ENCODE measurements around the gene ZNF783. TPM values are rescaled to one million over a fixed set of nuclear protein-coding genes. Genes with fewer than 3 reads are reported as not detected.

The ZNF783 gene
- total RNA-seq, 2 donors from 2014 or later: 10.7 to 20.7 TPM

GRCh38 chr7:149218469-149219420 is 43.3 kb upstream of the ZNF783 start:
- intact Hi-C loops (cut with DNase I): no loop called here

GRCh38 chr7:149220534-149220933 is 41.5 kb upstream of the ZNF783 start:
- Histone ChIP-seq H3K4me3 (no peak overlapping the region), H3K36me3 (peaks cover 0 to 4% of the 10 kb centered on the region in 2 donors)
- 73% methylated on average over 6 of the region's 6 CpGs for WGBS

More at GRCh38 chr7:149218469-149219420, 43.3 kb upstream of the ZNF783 start:
- Histone ChIP-seq H3K27ac (no peak overlapping the region), H3K27me3 (replicated peaks; ENCODE audit: insufficient read depth) (no peaks in the 10 kb centered on the region), H3K9me3 (no peaks in the 10 kb centered on the region), H3K4me1 (replicated peaks) (no peaks in the 10 kb centered on the region), H3K36me3 (peaks cover 0 to 12% of the 10 kb centered on the region in 2 donors), H3K4me3 (no peak overlapping the region)
- WGBS: 95% methylated on average over 10 of the region's 10 CpGs
- no peak for TF ChIP-seq POLR2A (IDR thresholded peaks at IDR 0.05)
- no peak for TF ChIP-seq CTCF (IDR thresholded peaks at IDR 0.05)
- no peak for TF ChIP-seq POLR2AphosphoS5 (IDR thresholded peaks at IDR 0.05)
- no peak for DNase-seq (ENCODE audit: low spot score)

GRCh38 chr7:149223176-149223575 is 38.8 kb upstream of the ZNF783 start:
- H3K4me3 ChIP-seq: no peak overlapping the region
- WGBS: 95% methylated on average over 8 of the region's 8 CpGs
- H3K9me3 ChIP-seq: no peaks in the 10 kb centered on the region
- H3K27ac ChIP-seq: no peak overlapping the region
- intact Hi-C loops (cut with DNase I): no loop called here
- TF ChIP-seq CTCF (IDR thresholded peaks at IDR 0.05) (no peak), POLR2AphosphoS5 (IDR thresholded peaks at IDR 0.05) (no peak), POLR2A (IDR thresholded peaks at IDR 0.05) (no peak)
- H3K36me3 ChIP-seq: peaks cover 0 to 4% of the 10 kb centered on the region in 2 donors
- H3K4me1 ChIP-seq (replicated peaks): no peaks in the 10 kb centered on the region
- no peak for DNase-seq (ENCODE audit: low spot score)
- H3K27me3 ChIP-seq (replicated peaks; ENCODE audit: insufficient read depth): no peaks in the 10 kb centered on the region

More at GRCh38 chr7:149220534-149220933, 41.5 kb upstream of the ZNF783 start:
- no peak for TF ChIP-seq POLR2A (IDR thresholded peaks at IDR 0.05)
- no peaks in the 10 kb centered on the region for H3K4me1 ChIP-seq (replicated peaks)
- intact Hi-C loops (cut with DNase I): no loop called here
- no peak for DNase-seq (ENCODE audit: low spot score)
- H3K27me3 ChIP-seq (replicated peaks; ENCODE audit: insufficient read depth): no peaks in the 10 kb centered on the region
- no peak overlapping the region for H3K27ac ChIP-seq
- H3K9me3 ChIP-seq: no peaks in the 10 kb centered on the region

GRCh38 chr7:149223761-149224160 is 38.2 kb upstream of the ZNF783 start:
- intact Hi-C loops (cut with DNase I): no loop called here
- DNase-seq (ENCODE audit: low spot score): no peak
- no peak for TF ChIP-seq POLR2A (IDR thresholded peaks at IDR 0.05)
- no peak for TF ChIP-seq CTCF (IDR thresholded peaks at IDR 0.05)
- no peak for TF ChIP-seq POLR2AphosphoS5 (IDR thresholded peaks at IDR 0.05)
- Histone ChIP-seq H3K4me1 (replicated peaks) (no peaks in the 10 kb centered on the region), H3K36me3 (peaks cover 0 to 4% of the 10 kb centered on the region in 2 donors), H3K27me3 (replicated peaks; ENCODE audit: insufficient read depth) (no peaks in the 10 kb centered on the region), H3K27ac (no peak overlapping the region), H3K9me3 (no peaks in the 10 kb centered on the region), H3K4me3 (no peak overlapping the region)
- WGBS: 98% methylated on average over 35 of the region's 39 CpGs

GRCh38 chr7:149224352-149224751 is 37.6 kb upstream of the ZNF783 start:
- H3K4me1 ChIP-seq (replicated peaks): no peaks in the 10 kb centered on the region
- 96% methylated on average over 36 of the region's 37 CpGs for WGBS
- H3K36me3 ChIP-seq: peaks cover 0 to 4% of the 10 kb centered on the region in 2 donors
- no peak for TF ChIP-seq POLR2AphosphoS5 (IDR thresholded peaks at IDR 0.05)
- H3K27ac ChIP-seq: no peak overlapping the region
- intact Hi-C loops (cut with DNase I): no loop called here
- H3K27me3 ChIP-seq (replicated peaks; ENCODE audit: insufficient read depth): no peaks in the 10 kb centered on the region
- H3K9me3 ChIP-seq: no peaks in the 10 kb centered on the region
- no peak overlapping the region for H3K4me3 ChIP-seq
- DNase-seq (ENCODE audit: low spot score): no peak

Measured in prostate gland (tissue), 2 donors.